Kidney tubule cell (primary cell): ENCODE measurements around the gene EPB41.
"Not testable (repeated sequence)": the region's sequence is repeated elsewhere in the genome, so short reads cannot be mapped to it uniquely, and the experiment has no call there.

ENCODE experiments used
- DNase-seq: peaks from one replicate; pipeline ENCODE4 v3.0.0-alpha.2; 2018; ENCODE audit warnings: low spot score

Gene EPB41

GRCh38 chr1:28981210-28981609 is 66.8 kb downstream of the EPB41 start:
- DNase-seq: no peak

GRCh38 chr1:28982198-28982597 is 67.8 kb downstream of the EPB41 start:
- no peak for DNase-seq

DNA sequence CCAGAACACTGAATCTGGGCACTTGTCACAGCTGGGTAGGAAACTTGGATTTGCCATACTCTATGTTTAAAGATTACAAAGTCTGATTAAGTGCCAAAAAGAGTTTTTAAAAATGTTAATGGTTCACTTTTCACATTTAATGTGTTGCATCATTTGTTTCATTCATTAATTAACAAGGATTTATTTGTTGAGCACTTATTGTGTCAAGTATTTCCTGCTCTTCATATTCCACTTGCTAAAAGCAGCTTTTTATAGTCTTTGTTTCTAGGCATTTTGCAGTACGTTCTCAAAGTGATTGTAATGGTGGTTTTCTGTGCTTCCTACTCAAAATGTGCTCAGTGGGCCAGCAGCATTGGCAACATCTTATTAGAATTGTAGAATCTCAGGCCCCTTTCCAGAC is 68.7 kb downstream of the EPB41 start:
- no peak for DNase-seq

DNA sequence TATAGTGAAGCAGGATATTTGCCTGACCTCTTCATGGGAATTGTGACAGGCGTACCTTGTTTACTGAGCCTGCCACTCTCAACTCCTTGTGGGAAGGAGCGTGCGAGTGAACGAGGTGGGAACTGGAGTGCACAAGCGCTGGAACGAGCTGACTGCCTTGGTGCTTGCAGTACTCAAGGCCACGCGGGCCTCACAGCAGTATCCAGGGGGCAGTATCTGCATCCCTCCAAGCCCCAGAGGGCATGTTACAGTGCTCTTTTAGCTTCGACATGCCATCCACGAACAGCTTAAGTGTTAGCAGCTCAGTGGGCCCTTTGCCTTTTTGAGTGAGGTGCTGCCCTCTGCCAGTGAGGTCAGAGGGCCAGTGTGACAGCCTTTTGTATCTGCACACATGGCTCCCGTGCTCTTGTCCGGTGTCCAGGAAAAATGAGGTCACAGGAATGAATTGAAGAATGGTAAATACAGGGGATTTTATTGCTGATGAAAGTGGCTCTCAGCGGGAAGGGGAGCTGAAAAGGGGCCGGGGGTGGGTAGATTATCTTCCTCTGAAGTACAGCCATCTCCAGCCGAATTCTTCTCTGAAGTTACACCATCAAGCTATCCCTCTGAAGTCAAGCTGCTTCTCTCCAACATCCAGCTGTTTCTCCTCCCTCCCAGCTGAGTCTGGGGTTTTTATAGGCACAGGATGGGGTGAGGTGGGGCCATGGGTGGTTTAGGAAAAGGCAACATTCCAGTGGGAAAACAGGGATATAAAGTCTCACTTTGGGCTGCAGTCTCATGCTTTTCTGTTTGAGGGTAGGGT is 69.3 kb downstream of the EPB41 start:
- no peak for DNase-seq

- DNase-seq: no peak
Measured at GRCh38 chr1:28984311-28984684, 69.9 kb downstream of the EPB41 start.

DNA sequence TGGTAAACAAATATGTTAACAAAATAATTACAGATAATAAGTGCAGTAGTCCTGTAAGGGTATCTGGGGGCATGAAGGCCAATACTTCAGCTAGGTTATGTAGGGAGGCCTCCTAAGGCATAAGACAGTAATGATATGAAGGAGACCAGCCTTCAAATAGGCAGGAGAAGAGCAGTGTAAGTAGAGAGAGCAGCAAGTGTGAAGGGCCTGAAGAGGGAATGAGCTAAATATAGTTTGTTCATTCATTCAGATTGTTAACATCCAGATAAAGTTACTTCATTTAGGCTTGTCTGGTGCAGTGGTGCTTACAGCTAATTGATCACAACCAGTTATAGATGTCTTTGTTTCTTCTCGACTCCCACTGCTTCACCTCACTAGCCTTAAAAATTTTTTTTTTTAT is 71.1 kb downstream of the EPB41 start:
- DNase-seq: no peak

DNA sequence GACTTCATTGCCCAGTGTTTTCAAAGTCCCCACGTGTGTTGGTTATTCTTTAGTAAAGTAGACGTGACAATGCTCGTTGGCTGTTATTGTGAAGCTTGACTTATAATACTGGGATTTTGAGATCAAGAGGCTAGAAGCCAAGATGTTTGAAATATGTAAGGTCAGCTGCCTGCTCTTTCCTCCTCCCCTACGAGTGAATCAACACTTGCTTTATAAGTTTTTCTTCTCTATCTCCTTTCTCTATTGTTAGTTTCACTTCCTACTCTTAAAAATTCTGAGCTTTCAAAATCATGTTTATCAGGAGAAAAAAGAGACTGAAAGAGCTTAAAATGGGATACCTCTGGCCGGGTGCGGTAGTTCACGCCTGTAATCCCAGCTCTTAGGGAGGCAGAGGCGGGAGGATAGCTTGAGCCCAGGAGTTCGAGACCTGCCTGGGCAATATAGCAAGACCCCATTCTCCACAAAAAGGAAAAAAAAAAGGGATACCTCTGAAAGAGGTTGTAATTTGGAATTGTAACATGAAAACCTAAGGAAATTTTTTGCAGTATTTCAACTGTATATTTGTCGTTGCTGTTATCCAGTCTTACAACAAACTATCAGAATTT is 72.0 kb downstream of the EPB41 start:
- DNase-seq: no peak

GRCh38 chr1:29002792-29003191 is 88.4 kb downstream of the EPB41 start:
- no peak for DNase-seq

DNA sequence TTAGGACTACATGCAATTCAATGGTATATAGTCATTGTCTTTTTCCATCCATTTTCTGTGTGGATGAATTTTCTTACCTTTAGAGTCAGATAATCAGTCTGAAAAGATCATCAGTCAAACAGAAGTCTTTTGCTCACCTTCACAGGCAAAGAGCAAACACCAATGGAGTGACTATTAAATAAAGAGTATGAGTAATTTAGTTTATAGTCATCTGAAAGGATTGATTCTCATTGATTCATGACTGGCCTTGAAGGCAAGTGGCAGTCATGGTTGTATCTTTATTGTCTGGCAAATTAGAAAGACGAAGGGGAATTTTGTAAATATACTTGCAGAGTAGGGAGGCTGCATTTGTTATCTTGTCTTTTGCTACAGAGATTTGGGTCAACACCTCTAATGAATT is 89.9 kb downstream of the EPB41 start:
- DNase-seq: no peak

DNA sequence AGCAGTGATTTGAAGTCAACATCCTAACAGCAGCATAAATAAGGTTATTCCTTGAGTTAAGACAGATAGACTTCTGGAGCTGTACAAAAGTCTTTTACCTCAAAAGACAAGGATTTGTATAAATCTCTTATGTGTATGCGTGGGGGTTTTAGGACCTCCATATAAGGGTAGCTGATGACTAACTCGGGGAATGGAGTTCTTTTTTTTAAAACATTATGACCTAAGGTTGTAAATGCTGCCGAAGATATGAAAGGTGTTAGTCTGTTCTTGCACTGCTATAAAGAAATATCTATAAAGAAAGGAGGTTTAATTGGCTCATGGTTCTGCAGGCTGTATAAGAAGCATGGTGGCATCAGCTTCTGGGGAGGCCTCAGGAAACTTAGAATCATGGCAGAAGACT is 90.4 kb downstream of the EPB41 start:
- DNase-seq: no peak

GRCh38 chr1:29011775-29012174 is 97.4 kb downstream of the EPB41 start:
- DNase-seq: no peak

DNA sequence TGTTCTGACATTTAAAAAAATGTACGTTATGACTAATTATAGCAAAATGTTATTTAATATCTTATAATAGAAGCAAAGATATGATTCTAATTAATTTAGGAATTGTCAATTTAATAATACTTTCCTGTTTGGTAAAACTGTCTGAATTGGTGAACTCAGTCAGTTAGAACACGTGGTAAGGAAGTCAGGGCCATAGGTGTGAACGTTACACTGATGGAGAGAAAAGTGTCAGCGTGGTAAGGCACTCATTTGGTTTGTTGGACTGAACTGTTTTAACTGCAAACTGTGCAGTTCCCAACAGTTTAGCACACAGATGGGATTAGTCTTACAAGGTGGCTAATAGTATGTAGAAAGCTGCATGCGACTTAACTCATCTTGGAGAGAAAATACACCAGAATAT is 102.9 kb downstream of the EPB41 start:
- DNase-seq: no peak

GRCh38 chr1:29017975-29018712 is 103.8 kb downstream of the EPB41 start:
- DNase-seq: no peak

DNA sequence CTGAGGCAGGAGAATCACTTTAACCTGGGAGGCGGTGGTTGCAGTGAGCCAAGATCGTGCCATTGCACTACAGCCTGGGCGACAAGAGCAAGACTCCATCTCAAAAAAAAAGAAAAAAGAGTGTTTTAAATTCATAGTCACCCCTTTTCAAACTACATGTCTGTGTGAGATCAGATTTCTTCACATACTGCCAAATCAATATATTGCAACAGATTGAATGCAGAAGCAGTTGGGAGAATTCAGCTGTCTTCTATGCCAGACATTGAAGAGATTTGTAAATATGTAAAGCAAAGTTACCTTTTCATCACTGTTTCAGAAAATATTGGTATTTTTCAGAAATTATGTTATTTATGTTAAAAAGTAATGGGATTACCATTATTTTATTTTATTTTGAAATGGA is 108.3 kb downstream of the EPB41 start:
- DNase-seq: no peak

- DNase-seq: no peak
Measured at GRCh38 chr1:29029667-29030066, 115.3 kb downstream of the EPB41 start.

DNA sequence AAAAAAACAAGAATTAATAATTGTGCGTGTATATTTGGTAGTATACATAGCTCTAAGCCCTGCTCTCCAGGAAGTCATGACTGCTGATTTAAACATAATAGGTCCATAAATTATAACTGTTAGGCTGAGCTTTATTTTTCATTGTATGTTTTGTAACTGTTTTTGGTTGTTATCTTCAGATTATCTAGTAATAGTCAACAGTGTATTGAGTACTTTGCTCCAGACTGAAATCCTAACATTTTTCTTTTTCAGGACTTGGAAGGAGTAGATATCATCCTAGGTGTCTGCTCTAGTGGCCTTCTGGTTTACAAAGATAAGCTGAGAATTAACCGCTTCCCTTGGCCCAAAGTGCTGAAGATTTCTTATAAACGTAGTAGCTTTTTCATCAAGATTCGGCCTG is 118.5 kb downstream of the EPB41 start:
- no peak for DNase-seq

GRCh38 chr1:29033829-29034466 is 119.6 kb downstream of the EPB41 start:
- peak; percentile 62 for DNase-seq

DNA sequence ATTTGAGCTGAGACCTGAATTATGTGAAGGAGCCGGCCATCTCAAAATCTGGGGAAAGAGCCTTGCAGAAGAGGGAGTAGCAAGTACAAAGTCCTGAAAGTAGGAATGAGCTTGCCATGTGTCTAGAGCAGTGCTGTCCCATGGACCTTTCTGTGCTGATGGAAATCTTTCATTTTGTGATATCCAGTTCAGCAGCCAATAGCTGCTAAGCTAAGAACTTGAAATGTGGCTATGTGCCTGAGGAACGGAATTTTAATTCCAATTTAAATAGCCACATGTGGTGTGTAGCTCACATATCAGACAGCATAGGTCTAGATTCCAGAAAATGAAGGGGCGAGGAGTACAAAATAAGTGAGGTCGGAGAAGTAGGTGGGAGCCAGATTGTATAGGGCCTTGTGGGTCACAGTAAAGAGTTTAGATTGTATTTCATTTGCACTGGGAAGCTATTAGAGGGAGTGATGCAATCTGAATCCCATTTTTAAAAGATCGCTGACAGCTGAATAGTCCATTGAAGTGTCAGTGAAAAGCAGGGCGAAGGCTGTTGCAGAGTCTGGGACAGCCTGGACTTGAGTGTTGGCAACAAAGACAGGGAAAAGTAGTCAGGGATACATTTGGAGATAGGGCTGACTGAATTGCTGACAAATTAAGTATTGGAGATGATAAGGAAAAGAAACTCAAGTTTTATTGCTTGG is 129.1 kb downstream of the EPB41 start:
- DNase-seq: no peak

DNA sequence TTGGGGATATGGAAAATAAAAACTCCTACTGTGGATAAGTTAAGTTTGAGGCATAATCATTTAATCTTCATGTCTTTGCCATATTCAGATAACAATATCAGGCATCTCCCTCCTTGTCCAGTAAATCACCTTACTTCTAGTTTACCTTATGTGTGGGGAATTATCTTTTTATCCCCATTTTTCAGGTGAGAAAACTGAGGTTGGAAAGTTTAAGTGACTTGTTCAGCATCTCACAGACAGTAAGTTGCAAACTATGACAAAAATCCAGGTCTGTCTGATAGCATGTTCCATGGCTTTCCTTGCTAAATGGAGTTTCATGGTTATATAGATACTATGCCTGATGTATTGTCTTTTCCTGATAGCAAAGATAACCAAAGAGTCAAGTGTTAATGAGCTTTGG is 129.6 kb downstream of the EPB41 start:
- DNase-seq: no peak

GRCh38 chr1:29045663-29046062 is 131.3 kb downstream of the EPB41 start:
- not testable (repeated sequence) for DNase-seq

GRCh38 chr1:29047142-29047541 is 132.8 kb downstream of the EPB41 start:
- no peak for DNase-seq

- no peak for DNase-seq
Measured at GRCh38 chr1:29050166-29050565, 135.8 kb downstream of the EPB41 start.
